Testis (tissue), 2 donors: ENCODE data around the gene PNRC2.

ENCODE experiments used
- POLR2A ChIP-seq: fragments of 450-650 bp; IDR thresholded peaks from one replicate; pipeline ENCODE4 v1.6.1; 2017; ENCODE audit warnings: antibody characterized with exemption, mild to moderate bottlenecking, moderate library complexity
- TF ChIP-seq, protein P1 (sequence below), 3 experiments: fragments of 450-650 bp in 2 of 3; fragments of 200-600 bp in 1 of 3; sonication (generic) in 1 of 3; IDR thresholded peaks; one replicate each; pipeline ENCODE4 v1.5.1; 2016 to 2019; ENCODE audit warnings: antibody characterized with exemption in 3 of 3, mild to moderate bottlenecking in 2 of 3, moderate library complexity in 1 of 3

DNA sequence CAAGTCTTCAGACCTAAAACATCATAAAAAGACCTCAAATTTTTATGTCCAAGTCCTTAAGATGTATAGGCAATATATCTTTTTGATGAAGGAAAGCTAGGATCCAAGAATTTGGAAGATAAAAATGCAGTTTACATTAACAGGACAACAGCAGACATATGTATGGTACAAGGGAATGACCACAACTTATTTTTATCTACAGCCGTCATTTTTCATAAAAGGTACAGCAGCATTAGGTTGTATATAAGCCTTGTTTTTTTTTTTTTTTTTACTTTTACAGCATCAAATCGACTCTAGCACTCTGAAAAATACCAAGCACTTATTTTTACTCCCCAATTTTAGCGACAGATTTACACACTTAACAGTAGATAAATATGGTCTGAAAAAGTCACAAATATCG lies 19.2 kb downstream of the PNRC2 start:
- TF ChIP-seq, protein P1, sequence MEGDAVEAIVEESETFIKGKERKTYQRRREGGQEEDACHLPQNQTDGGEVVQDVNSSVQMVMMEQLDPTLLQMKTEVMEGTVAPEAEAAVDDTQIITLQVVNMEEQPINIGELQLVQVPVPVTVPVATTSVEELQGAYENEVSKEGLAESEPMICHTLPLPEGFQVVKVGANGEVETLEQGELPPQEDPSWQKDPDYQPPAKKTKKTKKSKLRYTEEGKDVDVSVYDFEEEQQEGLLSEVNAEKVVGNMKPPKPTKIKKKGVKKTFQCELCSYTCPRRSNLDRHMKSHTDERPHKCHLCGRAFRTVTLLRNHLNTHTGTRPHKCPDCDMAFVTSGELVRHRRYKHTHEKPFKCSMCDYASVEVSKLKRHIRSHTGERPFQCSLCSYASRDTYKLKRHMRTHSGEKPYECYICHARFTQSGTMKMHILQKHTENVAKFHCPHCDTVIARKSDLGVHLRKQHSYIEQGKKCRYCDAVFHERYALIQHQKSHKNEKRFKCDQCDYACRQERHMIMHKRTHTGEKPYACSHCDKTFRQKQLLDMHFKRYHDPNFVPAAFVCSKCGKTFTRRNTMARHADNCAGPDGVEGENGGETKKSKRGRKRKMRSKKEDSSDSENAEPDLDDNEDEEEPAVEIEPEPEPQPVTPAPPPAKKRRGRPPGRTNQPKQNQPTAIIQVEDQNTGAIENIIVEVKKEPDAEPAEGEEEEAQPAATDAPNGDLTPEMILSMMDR (IDR thresholded peaks at IDR 0.05) = no peak
- TF ChIP-seq POLR2A = no peak
